CD14-positive monocyte (primary cell): ENCODE results near the gene TINAG. TPM values are rescaled to one million over a fixed set of nuclear protein-coding genes. Genes with fewer than 3 reads are reported as not detected.

Experiments
- DNase-seq, 3 donors: peaks; one replicate each; pipeline ENCODE4 v3.0.0-alpha.2; 2011 to 2022
- H2AFZ ChIP-seq: 2 replicates; pipeline ENCODE4 v1.6.0; 2012; ENCODE audit warnings: mild to moderate bottlenecking, low read depth, low read length, inconsistent platforms; ENCODE audit not compliant: insufficient read depth, poor library complexity, severe bottlenecking
- H3K27ac ChIP-seq, 2 donors: 1 replicate in 1 of 2; 2 replicates in 1 of 2; pipeline ENCODE4 v1.5.1; 2012 to 2013; ENCODE audit warnings: low read length in 2 of 2, control low read depth in 1 of 2, inconsistent platforms in 1 of 2, low read depth in 1 of 2, mild to moderate bottlenecking in 1 of 2
- H3K27me3 ChIP-seq, 2 donors: one replicate each; pipeline versions ENCODE4 v1.6.0 to v1.6.1; 2011 to 2013; ENCODE audit warnings: low read length in 2 of 2; ENCODE audit not compliant: control insufficient read depth in 2 of 2, insufficient read depth in 2 of 2
- H3K36me3 ChIP-seq, 2 donors: replicated peaks in 1 of 2; 1 replicate in 1 of 2; 2 replicates in 1 of 2; pipeline versions ENCODE4 v1.5.1 to v1.6.1; 2012 to 2013; ENCODE audit warnings: low read length in 2 of 2, control low read depth in 1 of 2, inconsistent platforms in 1 of 2, mild to moderate bottlenecking in 1 of 2; ENCODE audit not compliant: insufficient read depth in 2 of 2, control insufficient read depth in 1 of 2
- H3K4me1 ChIP-seq, 2 donors: 1 replicate in 1 of 2; 2 replicates in 1 of 2; pipeline versions ENCODE4 v1.5.1 to v1.6.1; 2012 to 2013; ENCODE audit warnings: low read length in 2 of 2, control low read depth in 1 of 2, inconsistent platforms in 1 of 2, mild to moderate bottlenecking in 1 of 2, moderate library complexity in 1 of 2; ENCODE audit not compliant: insufficient read depth in 2 of 2, control insufficient read depth in 1 of 2
- H3K4me2 ChIP-seq: replicated peaks from 2 replicates; pipeline ENCODE3; 2012; ENCODE audit warnings: low read length, moderate library complexity, mild to moderate bottlenecking; ENCODE audit not compliant: poor library complexity, severe bottlenecking; ENCODE audit errors: extremely low read depth
- H3K4me3 ChIP-seq, 3 experiments: fragments of 200-600 bp in 1 of 3; sonication (generic) in 1 of 3; replicated peaks in 1 of 3; 1 replicate in 2 of 3; 2 replicates in 1 of 3; pipeline ENCODE4 v1.5.1; 2011 to 2013; ENCODE audit warnings: low read length in 3 of 3, mild to moderate bottlenecking in 3 of 3, control low read depth in 2 of 3, low read depth in 2 of 3, inconsistent platforms in 1 of 3, moderate library complexity in 1 of 3
- H3K79me2 ChIP-seq: 2 replicates; pipeline ENCODE4 v1.6.0; 2012; ENCODE audit warnings: mild to moderate bottlenecking, control low read depth, inconsistent platforms, low read length, moderate library complexity; ENCODE audit not compliant: insufficient read depth
- H3K9ac ChIP-seq: 2 replicates; pipeline ENCODE4 v1.6.0; 2017; ENCODE audit warnings: low read length, mild to moderate bottlenecking; ENCODE audit not compliant: insufficient read depth, poor library complexity, severe bottlenecking
- H3K9me3 ChIP-seq, 2 donors: replicated peaks in 1 of 2; 1 replicate in 1 of 2; 2 replicates in 1 of 2; pipeline versions ENCODE4 v1.5.1 to v1.6.1; 2012 to 2013; ENCODE audit warnings: low read length in 2 of 2, control low read depth in 1 of 2; ENCODE audit not compliant: control insufficient read depth in 1 of 2, insufficient read depth in 1 of 2
- H4K20me1 ChIP-seq: 2 replicates; pipeline ENCODE4 v1.6.0; 2012; ENCODE audit warnings: mild to moderate bottlenecking, low read length, control low read depth, moderate library complexity; ENCODE audit not compliant: insufficient read depth
- H3K27ac Mint-ChIP-seq, 7 donors: one replicate each; pipeline ENCODE4 v1.8.0; 2020; ENCODE audit warnings: mild to moderate bottlenecking in 7 of 7, mixed read lengths in 7 of 7, moderate library complexity in 6 of 7, inconsistent platforms in 2 of 7
- H3K27me3 Mint-ChIP-seq, 3 donors: one replicate each; pipeline ENCODE4 v1.8.0; 2021 to 2022; ENCODE audit warnings: low read depth in 3 of 3, mild to moderate bottlenecking in 3 of 3, mixed read lengths in 3 of 3, moderate library complexity in 3 of 3, inconsistent platforms in 1 of 3
- H3K36me3 Mint-ChIP-seq, 2 donors: one replicate each; pipeline ENCODE4 v1.8.0; 2020; ENCODE audit warnings: mixed read lengths in 2 of 2, inconsistent platforms in 1 of 2, mild to moderate bottlenecking in 1 of 2
- H3K4me1 Mint-ChIP-seq: one replicate; pipeline ENCODE4 v1.8.0; 2020; ENCODE audit warnings: mild to moderate bottlenecking, mixed read lengths
- H3K4me3 Mint-ChIP-seq, 2 donors: one replicate each; pipeline ENCODE4 v1.8.0; 2020; ENCODE audit warnings: mild to moderate bottlenecking in 2 of 2, mixed read lengths in 2 of 2, moderate library complexity in 1 of 2
- H3K9me3 Mint-ChIP-seq, 7 donors: one replicate each; pipeline ENCODE4 v1.8.0; 2020 to 2022; ENCODE audit warnings: mixed read lengths in 7 of 7, mild to moderate bottlenecking in 6 of 7, moderate library complexity in 6 of 7, inconsistent platforms in 2 of 7
- CTCF ChIP-seq: fragments of 200-600 bp; IDR thresholded peaks from one replicate; pipeline ENCODE4 v1.8.0; 2022; ENCODE audit warnings: antibody characterized with exemption, mild to moderate bottlenecking
- WGBS: methylation state at CpG from one replicate; pipeline ENCODE4 v1.1.5; 2013; ENCODE audit warnings: missing lambda C conversion rate; ENCODE audit not compliant: insufficient coverage; 5-methylcytosine and 5-hydroxymethylcytosine counted together
- intact Hi-C, 2 donors: fragments of 100-400 bp; cut with micrococcal nuclease; formaldehyde crosslinking; loops; one replicate each; pipeline versions ENCODE4 v1.15.0 to v1.15.1; 2023
- polyA plus RNA-seq, 3 donors: library from polyadenylated mRNA; depleted of rRNA in 1 of 3; unstranded in 2 of 3; stranded (reverse) in 1 of 3; fragments of 300-500 nt in 2 of 3; fragments of >200 nt in 1 of 3; fragmentation: Illumina TruSeq in 2 of 3; gene quantifications; 1 replicate in 2 of 3; 2 replicates in 1 of 3; pipeline ENCODE4 v1.2.3, GENCODE V29; 2012 to 2021

TINAG gene
- polyA plus RNA-seq, 3 donors: not detected

DNA sequence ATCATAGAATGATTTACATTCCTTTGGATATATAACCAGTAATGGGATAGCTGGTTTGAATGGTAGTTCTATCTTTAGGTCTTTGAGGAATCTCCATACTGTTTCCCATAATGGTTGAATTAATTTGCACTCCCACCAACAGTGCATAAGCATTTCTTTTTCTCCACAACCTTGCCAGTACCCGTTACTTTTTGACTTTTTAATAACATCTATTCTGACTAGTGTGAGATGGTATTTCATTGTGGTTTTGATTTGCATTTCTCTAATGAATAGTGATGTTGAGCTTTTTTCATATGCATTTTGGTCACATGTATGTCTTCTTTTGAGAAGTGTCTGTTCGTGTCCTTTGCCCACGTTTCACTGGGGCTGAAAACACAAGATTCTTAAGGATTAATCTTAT lies 107.3 kb downstream of the TINAG start:
- Histone ChIP-seq H3K27ac (no peak overlapping the region), H3K27me3 (no peaks in the 10 kb centered on the region), H3K4me3 (no peak overlapping the region), H4K20me1 (no peaks in the 10 kb centered on the region), H3K9me3 (peaks cover 0 to 5% of the 10 kb centered on the region in 2 donors), H3K36me3 (no peaks in the 10 kb centered on the region), H3K4me1 (no peaks in the 10 kb centered on the region), H3K79me2 (no peaks in the 10 kb centered on the region), H2AFZ (no peak overlapping the region), H3K4me2 (no peak overlapping the region), H3K9ac (no peak overlapping the region)
- no CpG with 5 or more reads among the region's 3 CpGs for WGBS
- no peak for DNase-seq
- H3K27me3 Mint-ChIP-seq: no peaks in the 10 kb centered on the region
- no peak overlapping the region for H3K4me3 Mint-ChIP-seq
- no peaks in the 10 kb centered on the region for H3K4me1 Mint-ChIP-seq
- H3K36me3 Mint-ChIP-seq: no peaks in the 10 kb centered on the region
- TF ChIP-seq CTCF: no peak
- intact Hi-C loops: no loop called here
- no peak overlapping the region for H3K27ac Mint-ChIP-seq
- H3K9me3 Mint-ChIP-seq: peaks cover 2 to 4% (median 3%) of the 10 kb centered on the region in 7 donors

- H3K9me3 Mint-ChIP-seq: peaks cover 0 to 5% (median 0%) of the 10 kb centered on the region in 7 donors
- no peak overlapping the region for H3K27ac Mint-ChIP-seq
- H3K36me3 ChIP-seq: no peaks in the 10 kb centered on the region
- no peaks in the 10 kb centered on the region for H3K27me3 Mint-ChIP-seq
- no peaks in the 10 kb centered on the region for H3K4me1 Mint-ChIP-seq
- H3K4me3 ChIP-seq: no peak overlapping the region
- no peak for TF ChIP-seq CTCF
- 78% methylated on average over 2 of the region's 3 CpGs for WGBS
- H3K36me3 Mint-ChIP-seq: no peaks in the 10 kb centered on the region
- DNase-seq: no peak
- no peak overlapping the region for H3K4me2 ChIP-seq
- H3K9ac ChIP-seq: no peak overlapping the region
- no peak overlapping the region for H3K4me3 Mint-ChIP-seq
- H3K27ac ChIP-seq: no peak overlapping the region
- intact Hi-C loops: no loop called here
- H4K20me1 ChIP-seq: no peaks in the 10 kb centered on the region
- no peaks in the 10 kb centered on the region for H3K79me2 ChIP-seq
- no peaks in the 10 kb centered on the region for H3K4me1 ChIP-seq
- peaks cover 0 to 3% of the 10 kb centered on the region in 2 donors for H3K9me3 ChIP-seq
- H3K27me3 ChIP-seq: no peaks in the 10 kb centered on the region
- no peak overlapping the region for H2AFZ ChIP-seq
Measured at GRCh38 chr6:54419885-54420284, 111.6 kb downstream of the TINAG start.
